ENCODE data around the gene MDFIC.

Gene MDFIC

DNA sequence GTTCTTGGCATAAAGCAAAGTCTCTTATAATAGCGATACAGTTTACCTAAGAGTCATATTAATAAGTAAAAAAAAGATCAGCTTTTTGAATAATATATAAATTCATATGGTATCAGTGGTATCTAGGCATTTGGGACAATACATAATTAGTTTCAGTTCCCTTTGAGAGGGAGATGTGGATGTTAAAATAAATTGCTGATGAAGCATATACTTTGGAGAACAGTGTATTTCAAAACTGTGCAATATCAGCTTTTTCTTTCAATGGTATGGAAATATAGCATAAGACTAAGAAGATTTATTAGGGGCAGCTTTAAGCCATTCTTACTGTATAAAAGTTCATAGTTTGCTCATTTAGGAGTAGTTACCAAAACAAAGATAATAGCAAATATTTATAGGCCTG is 35.5 kb downstream of the MDFIC start:
- Histone ChIP-seq H3K36me3 (ENCODE audit: insufficient read depth, low read depth, low read length) (no peaks in the 10 kb centered on the region), H3K9me3 (ENCODE audit: insufficient read depth, low read depth, low read length) (no peaks in the 10 kb centered on the region), H3K27me3 (ENCODE audit: insufficient read depth, low read length) (no peaks in the 10 kb centered on the region), H3K27ac (ENCODE audit: low read length) (no peak overlapping the region), H3K9ac (ENCODE audit: low read depth, low read length) (no peak overlapping the region), H3K4me3 (ENCODE audit: low read length) (no peak overlapping the region), H3K4me1 (ENCODE audit: insufficient read depth, low read length) (no peaks in the 10 kb centered on the region)

GRCh38 chr7:114959931-114960330 is 38.0 kb downstream of the MDFIC start:
- Histone ChIP-seq H3K27ac (ENCODE audit: low read length) (no peak overlapping the region), H3K27me3 (ENCODE audit: insufficient read depth, low read length) (no peaks in the 10 kb centered on the region), H3K9ac (ENCODE audit: low read depth, low read length) (no peak overlapping the region), H3K9me3 (ENCODE audit: insufficient read depth, low read depth, low read length) (no peaks in the 10 kb centered on the region), H3K36me3 (ENCODE audit: insufficient read depth, low read depth, low read length) (no peaks in the 10 kb centered on the region), H3K4me3 (ENCODE audit: low read length) (no peak overlapping the region), H3K4me1 (ENCODE audit: insufficient read depth, low read length) (no peaks in the 10 kb centered on the region)

DNA sequence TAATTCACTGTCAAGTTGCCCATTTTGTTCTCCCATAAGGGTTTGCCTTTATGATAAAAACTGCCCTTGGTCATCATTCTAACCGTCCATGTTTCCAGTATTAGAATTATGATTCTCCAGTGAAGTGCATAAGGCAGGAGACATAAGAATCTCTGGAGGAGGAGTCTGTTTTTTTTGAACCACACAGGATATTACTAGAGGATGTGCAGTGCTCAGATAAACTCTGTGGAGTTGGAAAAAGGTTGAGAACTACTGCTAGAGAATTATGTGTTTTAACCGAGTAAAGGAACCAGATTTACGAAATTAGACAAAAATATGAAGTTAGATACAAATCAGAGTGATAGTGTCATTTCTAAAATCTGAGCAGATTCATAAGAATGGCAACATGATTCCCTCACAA is 40.5 kb downstream of the MDFIC start:
- H3K27ac ChIP-seq (ENCODE audit: low read length): no peak overlapping the region
- H3K4me1 ChIP-seq (ENCODE audit: insufficient read depth, low read length): no peaks in the 10 kb centered on the region
- no peak overlapping the region for H3K9ac ChIP-seq (ENCODE audit: low read depth, low read length)
- H3K27me3 ChIP-seq (ENCODE audit: insufficient read depth, low read length): no peaks in the 10 kb centered on the region
- no peaks in the 10 kb centered on the region for H3K36me3 ChIP-seq (ENCODE audit: insufficient read depth, low read depth, low read length)
- no peaks in the 10 kb centered on the region for H3K9me3 ChIP-seq (ENCODE audit: insufficient read depth, low read depth, low read length)
- no peak overlapping the region for H3K4me3 ChIP-seq (ENCODE audit: low read length)

- no peaks in the 10 kb centered on the region for H3K9me3 ChIP-seq (ENCODE audit: insufficient read depth, low read depth, low read length)
- H3K27me3 ChIP-seq (ENCODE audit: insufficient read depth, low read length): no peaks in the 10 kb centered on the region
- no peak overlapping the region for H3K27ac ChIP-seq (ENCODE audit: low read length)
- H3K36me3 ChIP-seq (ENCODE audit: insufficient read depth, low read depth, low read length): no peaks in the 10 kb centered on the region
- no peak overlapping the region for H3K9ac ChIP-seq (ENCODE audit: low read depth, low read length)
- no peaks in the 10 kb centered on the region; the same call in 1 of the 2 replicates for H3K4me1 ChIP-seq (ENCODE audit: insufficient read depth, low read length)
- no peak overlapping the region for H3K4me3 ChIP-seq (ENCODE audit: low read length)
These were observed 44.3 kb downstream of the MDFIC start for GRCh38 chr7:114966156-114966555.

- Histone ChIP-seq H3K36me3 (ENCODE audit: insufficient read depth, low read depth, low read length) (no peaks in the 10 kb centered on the region), H3K27ac (ENCODE audit: low read length) (no peak overlapping the region), H3K27me3 (ENCODE audit: insufficient read depth, low read length) (no peaks in the 10 kb centered on the region), H3K4me3 (ENCODE audit: low read length) (no peak overlapping the region), H3K9me3 (ENCODE audit: insufficient read depth, low read depth, low read length) (no peaks in the 10 kb centered on the region), H3K9ac (ENCODE audit: low read depth, low read length) (no peak overlapping the region), H3K4me1 (ENCODE audit: insufficient read depth, low read length) (peaks cover 13% of the 10 kb centered on the region; the same call in 1 of the 2 replicates)
These were observed 47.2 kb downstream of the MDFIC start for GRCh38 chr7:114969096-114969495.

- H3K4me1 ChIP-seq (ENCODE audit: insufficient read depth, low read length): peaks cover 13% of the 10 kb centered on the region; the same call in 1 of the 2 replicates
- H3K9me3 ChIP-seq (ENCODE audit: insufficient read depth, low read depth, low read length): no peaks in the 10 kb centered on the region
- no peak overlapping the region for H3K9ac ChIP-seq (ENCODE audit: low read depth, low read length)
- no peak overlapping the region for H3K4me3 ChIP-seq (ENCODE audit: low read length)
- no peaks in the 10 kb centered on the region for H3K27me3 ChIP-seq (ENCODE audit: insufficient read depth, low read length)
- no peaks in the 10 kb centered on the region for H3K36me3 ChIP-seq (ENCODE audit: insufficient read depth, low read depth, low read length)
- H3K27ac ChIP-seq (ENCODE audit: low read length): no peak overlapping the region
These were observed 48.4 kb downstream of the MDFIC start for GRCh38 chr7:114970308-114970707.

GRCh38 chr7:114970732-114971131 is 48.8 kb downstream of the MDFIC start:
- H3K36me3 ChIP-seq (ENCODE audit: insufficient read depth, low read depth, low read length): no peaks in the 10 kb centered on the region
- H3K4me1 ChIP-seq (ENCODE audit: insufficient read depth, low read length): peaks cover 13% of the 10 kb centered on the region; the same call in 1 of the 2 replicates
- no peak overlapping the region for H3K27ac ChIP-seq (ENCODE audit: low read length)
- H3K9ac ChIP-seq (ENCODE audit: low read depth, low read length): no peak overlapping the region
- no peaks in the 10 kb centered on the region for H3K9me3 ChIP-seq (ENCODE audit: insufficient read depth, low read depth, low read length)
- H3K4me3 ChIP-seq (ENCODE audit: low read length): no peak overlapping the region
- H3K27me3 ChIP-seq (ENCODE audit: insufficient read depth, low read length): no peaks in the 10 kb centered on the region

DNA sequence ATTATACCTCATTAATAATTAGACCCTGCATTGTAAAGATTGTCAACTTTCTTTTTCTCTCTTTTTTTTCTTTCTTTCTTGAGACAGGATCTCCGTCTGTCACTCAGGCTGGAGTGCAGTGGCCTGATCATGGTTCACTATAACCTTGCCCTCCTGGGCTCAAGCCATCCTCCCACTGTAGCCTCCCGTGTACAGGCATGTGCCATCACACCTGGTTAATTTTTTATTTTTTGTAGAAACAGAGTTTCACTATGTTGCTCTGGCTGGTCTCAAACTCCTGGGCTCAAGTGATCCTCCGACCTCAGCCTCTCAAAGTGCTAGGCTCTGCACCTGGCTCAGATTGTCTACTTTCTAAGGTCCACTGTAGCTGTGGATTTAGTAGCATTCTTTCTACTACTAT is 50.7 kb downstream of the MDFIC start:
- Histone ChIP-seq H3K9me3 (ENCODE audit: insufficient read depth, low read depth, low read length) (no peaks in the 10 kb centered on the region), H3K27me3 (ENCODE audit: insufficient read depth, low read length) (no peaks in the 10 kb centered on the region), H3K27ac (ENCODE audit: low read length) (no peak overlapping the region)

DNA sequence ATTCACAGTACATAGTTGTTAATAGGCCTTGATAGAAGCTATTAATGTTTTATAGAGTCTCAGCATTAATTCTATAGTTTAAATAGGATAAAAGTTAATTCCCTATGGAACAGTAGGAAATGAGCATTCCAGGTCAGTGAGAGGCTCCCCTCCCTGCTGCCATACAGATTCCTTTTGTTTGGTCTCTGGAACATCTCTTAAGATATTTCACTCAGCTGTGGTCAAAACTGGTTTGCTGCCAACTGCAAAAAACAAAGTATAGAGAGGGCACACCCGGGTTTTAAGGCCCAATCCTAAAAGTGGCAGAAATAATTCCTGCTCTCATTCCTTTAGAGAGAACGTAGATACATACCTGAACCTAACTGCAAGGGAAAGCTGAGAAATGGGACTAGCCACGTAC is 51.3 kb downstream of the MDFIC start:
- H3K9ac ChIP-seq (ENCODE audit: low read depth, low read length): no peak overlapping the region
- no peaks in the 10 kb centered on the region for H3K36me3 ChIP-seq (ENCODE audit: insufficient read depth, low read depth, low read length)
- no peak overlapping the region for H3K27ac ChIP-seq (ENCODE audit: low read length)
- no peaks in the 10 kb centered on the region for H3K27me3 ChIP-seq (ENCODE audit: insufficient read depth, low read length)
- no peak overlapping the region for H3K4me3 ChIP-seq (ENCODE audit: low read length)
- no peaks in the 10 kb centered on the region for H3K9me3 ChIP-seq (ENCODE audit: insufficient read depth, low read depth, low read length)
- H3K4me1 ChIP-seq (ENCODE audit: insufficient read depth, low read length): peaks cover 21% of the 10 kb centered on the region

More for the DNA sequence above, 50.7 kb downstream of the MDFIC start:
- no peaks in the 10 kb centered on the region for H3K36me3 ChIP-seq (ENCODE audit: insufficient read depth, low read depth, low read length)
- no peak overlapping the region for H3K9ac ChIP-seq (ENCODE audit: low read depth, low read length)
- peaks cover 21% of the 10 kb centered on the region for H3K4me1 ChIP-seq (ENCODE audit: insufficient read depth, low read length)
- no peak overlapping the region for H3K4me3 ChIP-seq (ENCODE audit: low read length)

DNA sequence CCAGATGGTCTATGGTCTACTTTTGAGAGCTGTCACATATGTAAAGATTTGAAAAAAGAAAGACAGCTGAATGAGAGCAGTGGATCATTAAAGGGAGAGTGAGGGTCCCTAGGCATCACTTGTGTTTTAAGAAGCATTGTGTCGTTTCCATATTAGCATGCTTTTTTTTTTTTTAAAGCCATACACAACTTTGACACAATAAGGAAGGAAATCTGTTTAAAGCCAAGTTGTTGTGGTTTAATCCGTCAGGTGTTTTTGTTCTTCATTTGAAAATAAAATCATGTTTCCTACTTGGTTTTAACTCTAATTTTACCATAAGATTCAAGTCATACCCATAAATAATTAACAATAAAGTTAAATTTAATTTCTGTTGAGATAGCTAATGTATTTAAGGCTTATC is 53.5 kb downstream of the MDFIC start:
- no peaks in the 10 kb centered on the region for H3K9me3 ChIP-seq (ENCODE audit: insufficient read depth, low read depth, low read length)
- H3K36me3 ChIP-seq (ENCODE audit: insufficient read depth, low read depth, low read length): no peaks in the 10 kb centered on the region
- H3K27ac ChIP-seq (ENCODE audit: low read length): no peak overlapping the region
- no peak overlapping the region for H3K4me3 ChIP-seq (ENCODE audit: low read length)
- H3K27me3 ChIP-seq (ENCODE audit: insufficient read depth, low read length): no peaks in the 10 kb centered on the region
- peaks cover 29% of the 10 kb centered on the region for H3K4me1 ChIP-seq (ENCODE audit: insufficient read depth, low read length)
- no peak overlapping the region for H3K9ac ChIP-seq (ENCODE audit: low read depth, low read length)

DNA sequence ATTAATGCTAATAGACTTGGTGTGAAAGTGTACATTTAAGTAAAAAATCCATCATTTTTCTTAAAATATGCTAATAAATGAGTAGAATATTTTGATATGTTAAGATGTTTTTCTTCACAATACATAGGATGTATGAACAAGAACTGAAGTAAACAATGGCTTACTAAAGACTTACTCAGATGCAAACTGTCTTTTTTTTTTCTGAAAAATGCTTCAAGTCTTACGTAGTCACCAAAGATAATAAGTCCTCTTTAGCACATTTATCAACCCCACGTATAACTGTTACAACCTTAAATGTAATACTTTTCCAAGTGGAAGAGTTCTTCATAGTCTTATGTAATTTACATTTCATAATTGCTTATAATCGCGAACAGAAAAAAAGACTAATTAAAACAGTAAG is 54.8 kb downstream of the MDFIC start:
- Histone ChIP-seq H3K9ac (ENCODE audit: low read depth, low read length) (no peak overlapping the region), H3K4me1 (ENCODE audit: insufficient read depth, low read length) (peaks cover 26% of the 10 kb centered on the region), H3K27ac (ENCODE audit: low read length) (no peak overlapping the region), H3K4me3 (ENCODE audit: low read length) (no peak overlapping the region), H3K9me3 (ENCODE audit: insufficient read depth, low read depth, low read length) (no peaks in the 10 kb centered on the region), H3K27me3 (ENCODE audit: insufficient read depth, low read length) (no peaks in the 10 kb centered on the region), H3K36me3 (ENCODE audit: insufficient read depth, low read depth, low read length) (no peaks in the 10 kb centered on the region)

GRCh38 chr7:114977277-114977676 is 55.4 kb downstream of the MDFIC start:
- no peaks in the 10 kb centered on the region for H3K36me3 ChIP-seq (ENCODE audit: insufficient read depth, low read depth, low read length)
- no peak overlapping the region for H3K27ac ChIP-seq (ENCODE audit: low read length)
- no peak overlapping the region for H3K9ac ChIP-seq (ENCODE audit: low read depth, low read length)
- H3K9me3 ChIP-seq (ENCODE audit: insufficient read depth, low read depth, low read length): no peaks in the 10 kb centered on the region
- H3K4me3 ChIP-seq (ENCODE audit: low read length): no peak overlapping the region
- H3K4me1 ChIP-seq (ENCODE audit: insufficient read depth, low read length): peaks cover 20% of the 10 kb centered on the region
- H3K27me3 ChIP-seq (ENCODE audit: insufficient read depth, low read length): no peaks in the 10 kb centered on the region

DNA sequence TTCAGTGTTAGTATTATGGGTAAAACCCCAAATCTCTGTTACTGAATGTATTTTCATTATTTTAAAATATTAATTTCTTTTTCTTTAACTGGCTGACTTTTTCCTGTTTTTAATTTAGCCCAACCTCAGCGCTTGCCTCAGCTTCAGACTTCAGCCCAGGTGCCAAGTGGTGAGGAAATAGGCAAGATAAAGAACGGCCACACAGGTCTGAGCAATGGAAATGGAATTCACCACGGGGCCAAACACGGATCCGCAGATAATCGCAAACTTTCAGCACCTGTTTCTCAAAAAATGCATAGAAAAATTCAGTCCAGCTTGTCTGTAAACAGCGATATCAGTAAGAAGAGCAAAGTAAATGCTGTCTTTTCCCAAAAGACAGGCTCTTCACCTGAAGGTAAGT is 57.5 kb downstream of the MDFIC start:
- Histone ChIP-seq H3K9ac (ENCODE audit: low read depth, low read length) (no peak overlapping the region), H3K36me3 (ENCODE audit: insufficient read depth, low read depth, low read length) (no peaks in the 10 kb centered on the region), H3K27me3 (ENCODE audit: insufficient read depth, low read length) (no peaks in the 10 kb centered on the region), H3K9me3 (ENCODE audit: insufficient read depth, low read depth, low read length) (no peaks in the 10 kb centered on the region), H3K4me1 (ENCODE audit: insufficient read depth, low read length) (peaks cover 17% of the 10 kb centered on the region), H3K4me3 (ENCODE audit: low read length) (no peak overlapping the region), H3K27ac (ENCODE audit: low read length) (no peak overlapping the region)

Measured in iPS-20b (cell line).